Prostate gland (tissue), 2 donors: ENCODE results near the gene ZNF253. TPM values are rescaled to one million over a fixed set of nuclear protein-coding genes. Genes with fewer than 3 reads are reported as not detected.
A peak's percentile ranks its signal among the peaks of the same experiment; 100 is the strongest.
"Not testable (repeated sequence)": the region's sequence is repeated elsewhere in the genome, so short reads cannot be mapped to it uniquely, and the experiment has no call there.

Source experiments
- DNase-seq: peaks from one replicate; pipeline ENCODE4 v3.0.0-alpha.2; 2019; ENCODE audit warnings: low spot score
- H3K27ac ChIP-seq, 2 donors: fragments of 200-600 bp; sonication (generic); 2 replicates each; pipeline ENCODE4 v1.5.1; 2017 to 2019
- H3K27me3 ChIP-seq: fragments of 200-600 bp; sonication (generic); replicated peaks from 2 replicates; pipeline ENCODE4 v1.5.1; 2019; ENCODE audit not compliant: insufficient read depth
- H3K36me3 ChIP-seq, 2 donors: fragments of 200-600 bp; sonication (generic); 1 replicate in 1 of 2; 2 replicates in 1 of 2; pipeline versions ENCODE4 v1.5.1 to v1.8.1; 2017 to 2019
- H3K4me1 ChIP-seq: fragments of 200-600 bp; sonication (generic); replicated peaks from 2 replicates; pipeline ENCODE4 v1.5.1; 2019
- H3K4me3 ChIP-seq, 2 donors: fragments of 200-600 bp; sonication (generic); 2 replicates each; pipeline ENCODE4 v1.5.1; 2017 to 2019
- H3K9me3 ChIP-seq: fragments of 200-600 bp; sonication (generic); 2 replicates; pipeline ENCODE4 v1.5.1; 2017
- POLR2A ChIP-seq: fragments of 450-650 bp; IDR thresholded peaks from one replicate; pipeline ENCODE4 v1.6.1; 2016; ENCODE audit warnings: antibody characterized with exemption, mild to moderate bottlenecking
- POLR2AphosphoS5 ChIP-seq: sonication (generic); formaldehyde crosslinking; IDR thresholded peaks from one replicate; pipeline ENCODE4 v1.6.1; 2017; ENCODE audit warnings: antibody characterized with exemption
- WGBS: methylation state at CpG from one replicate; pipeline ENCODE4 v1.1.5; 2018; 5-methylcytosine and 5-hydroxymethylcytosine counted together
- intact Hi-C: fragments of 100-400 bp; cut with DNase I; formaldehyde crosslinking; loops from one replicate; pipeline ENCODE4 v1.14.2; 2022
- total RNA-seq, 2 donors: library from RNA; depleted of rRNA; stranded (reverse); fragments of >200 nt; gene quantifications; one replicate each; pipeline ENCODE4 v1.1.0, GENCODE V29; 2016
- TF ChIP-seq, protein P1 (sequence below), 4 experiments: fragments of 200-600 bp in 2 of 4; fragments of 450-650 bp in 2 of 4; sonication (generic) in 2 of 4; IDR thresholded peaks; 1 replicate in 3 of 4; 2 replicates in 1 of 4; pipeline ENCODE4 v1.5.1; 2016 to 2019; ENCODE audit warnings: antibody characterized with exemption in 4 of 4, mild to moderate bottlenecking in 2 of 4, moderate library complexity in 2 of 4

The ZNF253 gene
- total RNA-seq, 2 donors from 2014 or later = 10.6 to 20.0 TPM

DNA sequence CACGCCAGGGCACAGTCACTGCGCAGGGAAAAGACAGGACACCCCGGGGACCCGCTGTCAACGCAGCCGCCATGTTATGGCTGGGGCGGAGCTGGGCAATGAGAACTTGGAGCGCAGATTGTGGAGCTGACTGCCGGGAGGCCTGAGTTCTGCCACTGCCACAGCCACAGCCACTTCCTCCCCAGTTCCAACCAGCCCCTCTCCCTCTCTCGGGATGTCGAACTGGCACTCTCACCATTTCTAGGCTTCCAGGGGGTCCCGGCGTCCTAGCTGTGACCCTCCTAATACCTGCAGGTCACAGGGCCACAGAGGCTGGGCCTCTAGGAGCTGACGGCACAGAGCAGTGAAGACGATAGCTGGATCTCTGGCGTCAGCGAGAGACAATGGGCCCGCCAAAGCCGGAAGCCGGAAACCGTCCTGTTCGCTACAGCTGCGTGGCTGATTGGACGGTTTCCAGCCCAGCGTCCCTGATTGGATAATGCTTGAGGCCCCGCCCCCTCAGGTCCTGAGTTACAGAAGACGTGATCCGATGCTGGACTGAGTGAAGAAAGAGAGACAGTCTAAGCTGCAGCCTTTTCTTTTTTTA, 44.2 kb upstream of the ZNF253 start, which contains the start of gene ZNF506:
Gene ZNF506, minus strand, starts transcription at position 385 of the 586 bp plus-strand sequence. Its CDS starts 147 bp downstream, at position 238.
- intact Hi-C loops = loop anchor here (5.0 kb wide), 2 partner anchors 46 to 1201 kb away; partner anchors contain the start of genes ZNF253 and ZNF430
- H3K9me3 ChIP-seq = no peaks in the 10 kb centered on the region
- no peaks in the 10 kb centered on the region for H3K27me3 ChIP-seq
- no peaks in the 10 kb centered on the region for H3K4me1 ChIP-seq
- TF ChIP-seq POLR2AphosphoS5 = peak; percentile 93
- TF ChIP-seq POLR2A = peak; percentile 73
- TF ChIP-seq, protein P1, sequence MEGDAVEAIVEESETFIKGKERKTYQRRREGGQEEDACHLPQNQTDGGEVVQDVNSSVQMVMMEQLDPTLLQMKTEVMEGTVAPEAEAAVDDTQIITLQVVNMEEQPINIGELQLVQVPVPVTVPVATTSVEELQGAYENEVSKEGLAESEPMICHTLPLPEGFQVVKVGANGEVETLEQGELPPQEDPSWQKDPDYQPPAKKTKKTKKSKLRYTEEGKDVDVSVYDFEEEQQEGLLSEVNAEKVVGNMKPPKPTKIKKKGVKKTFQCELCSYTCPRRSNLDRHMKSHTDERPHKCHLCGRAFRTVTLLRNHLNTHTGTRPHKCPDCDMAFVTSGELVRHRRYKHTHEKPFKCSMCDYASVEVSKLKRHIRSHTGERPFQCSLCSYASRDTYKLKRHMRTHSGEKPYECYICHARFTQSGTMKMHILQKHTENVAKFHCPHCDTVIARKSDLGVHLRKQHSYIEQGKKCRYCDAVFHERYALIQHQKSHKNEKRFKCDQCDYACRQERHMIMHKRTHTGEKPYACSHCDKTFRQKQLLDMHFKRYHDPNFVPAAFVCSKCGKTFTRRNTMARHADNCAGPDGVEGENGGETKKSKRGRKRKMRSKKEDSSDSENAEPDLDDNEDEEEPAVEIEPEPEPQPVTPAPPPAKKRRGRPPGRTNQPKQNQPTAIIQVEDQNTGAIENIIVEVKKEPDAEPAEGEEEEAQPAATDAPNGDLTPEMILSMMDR (IDR thresholded peaks at IDR 0.05) = peak in 1 of 4 experiments; percentile 11
- H3K27ac ChIP-seq = peak within 1 kb of the TSS; percentile 83 to 98
- no peaks in the 10 kb centered on the region for H3K36me3 ChIP-seq
- H3K4me3 ChIP-seq = peak within 1 kb of the TSS; percentile 58 to 78
- WGBS = under 1% methylated on average over 28 of the region's 28 CpGs
- peak; percentile 99 for DNase-seq

DNA sequence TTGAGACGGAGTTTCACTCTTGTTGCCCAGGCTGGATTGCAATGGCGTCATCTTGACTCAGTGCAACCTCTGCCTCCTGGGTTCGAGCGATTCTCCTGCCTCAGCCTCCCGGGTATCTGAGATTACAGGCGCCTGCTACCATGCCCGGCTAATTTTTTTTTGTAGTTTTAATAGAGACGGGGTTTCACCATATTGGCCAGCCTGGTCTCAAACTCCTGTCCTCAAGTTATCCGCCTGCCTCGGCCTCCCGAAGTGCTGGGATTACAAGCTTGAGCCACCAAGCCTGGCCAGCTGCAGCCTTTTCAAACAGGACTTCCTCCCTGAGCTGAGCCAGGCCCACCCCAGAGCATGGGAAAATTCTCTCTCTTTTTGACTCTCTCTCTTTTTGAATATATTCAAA, 43.7 kb upstream of the ZNF253 start:
- not testable (repeated sequence) for H3K9me3 ChIP-seq, H3K36me3 ChIP-seq, H3K4me1 ChIP-seq, H3K27me3 ChIP-seq, DNase-seq
- Histone ChIP-seq H3K4me3 (peak overlapping the region; percentile 58 to 78), H3K27ac (peak overlapping the region; percentile 83 to 98)
- 4% methylated on average over 11 of the region's 11 CpGs for WGBS
- intact Hi-C loops = loop anchor here (5.0 kb wide), 2 partner anchors 45 to 1200 kb away; partner anchors contain the start of genes ZNF253 and ZNF430

DNA sequence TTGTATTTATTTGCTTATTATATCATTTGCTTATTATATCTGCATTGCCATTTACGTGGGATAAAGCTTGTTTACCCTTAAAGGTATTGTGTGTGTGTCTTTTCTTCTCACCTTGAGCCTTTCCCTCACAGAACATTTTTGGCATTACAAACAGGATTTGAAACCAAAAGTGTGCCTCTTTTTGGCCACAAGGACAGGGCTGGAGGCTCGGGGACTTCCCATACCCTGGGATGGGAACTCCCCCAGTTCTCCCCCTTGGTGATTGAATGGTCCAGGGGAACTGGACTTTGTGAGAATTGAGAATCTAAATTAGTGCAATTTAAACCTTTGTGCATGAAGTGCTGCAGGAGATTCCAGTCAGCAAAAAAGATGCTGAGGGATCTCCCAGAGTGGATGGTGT, 41.8 kb upstream of the ZNF253 start:
- H3K9me3 ChIP-seq = no peaks in the 10 kb centered on the region
- no peaks in the 10 kb centered on the region for H3K36me3 ChIP-seq
- no peak overlapping the region for H3K27ac ChIP-seq
- H3K4me3 ChIP-seq = no peak overlapping the region
- TF ChIP-seq, protein P1 (IDR thresholded peaks at IDR 0.05) = no peak
- TF ChIP-seq POLR2A = no peak
- no peak for TF ChIP-seq POLR2AphosphoS5
- H3K27me3 ChIP-seq = no peaks in the 10 kb centered on the region
- no peak for DNase-seq
- H3K4me1 ChIP-seq = no peaks in the 10 kb centered on the region
- WGBS = 87% methylated on average over 2 of the region's 2 CpGs
- intact Hi-C loops = loop anchor here (5.0 kb wide), 2 partner anchors 43 to 1198 kb away; partner anchors contain the start of genes ZNF253 and ZNF430

DNA sequence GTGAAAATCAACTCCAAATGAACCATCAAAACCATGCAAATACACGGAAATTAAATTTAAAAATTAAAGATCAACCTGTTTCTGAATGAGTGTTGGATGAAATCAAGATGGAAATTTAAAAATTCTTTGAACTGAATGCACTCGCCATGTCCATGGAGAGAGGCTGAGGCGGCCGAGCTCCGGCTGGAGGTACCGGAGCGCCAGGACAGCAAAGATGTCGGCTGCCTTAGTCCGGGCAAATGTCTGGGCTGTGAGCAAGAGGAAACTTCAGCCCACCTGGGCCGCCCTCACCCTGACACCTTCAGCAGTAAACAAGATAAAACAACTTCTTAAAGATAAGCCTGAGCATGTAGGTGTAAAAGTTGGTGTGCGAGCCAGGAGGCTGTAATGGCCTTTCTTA, 38.8 kb upstream of the ZNF253 start:
- Histone ChIP-seq H3K36me3 (no peaks in the 10 kb centered on the region), H3K4me1 (no peaks in the 10 kb centered on the region), H3K9me3 (no peaks in the 10 kb centered on the region), H3K4me3 (no peak overlapping the region), H3K27me3 (no peaks in the 10 kb centered on the region), H3K27ac (no peak overlapping the region)
- no peak for TF ChIP-seq POLR2A
- TF ChIP-seq POLR2AphosphoS5 = no peak
- TF ChIP-seq, protein P1 (IDR thresholded peaks at IDR 0.05) = no peak
- WGBS = 93% methylated on average over 11 of the region's 11 CpGs
- intact Hi-C loops = no loop called here
- DNase-seq = no peak

DNA sequence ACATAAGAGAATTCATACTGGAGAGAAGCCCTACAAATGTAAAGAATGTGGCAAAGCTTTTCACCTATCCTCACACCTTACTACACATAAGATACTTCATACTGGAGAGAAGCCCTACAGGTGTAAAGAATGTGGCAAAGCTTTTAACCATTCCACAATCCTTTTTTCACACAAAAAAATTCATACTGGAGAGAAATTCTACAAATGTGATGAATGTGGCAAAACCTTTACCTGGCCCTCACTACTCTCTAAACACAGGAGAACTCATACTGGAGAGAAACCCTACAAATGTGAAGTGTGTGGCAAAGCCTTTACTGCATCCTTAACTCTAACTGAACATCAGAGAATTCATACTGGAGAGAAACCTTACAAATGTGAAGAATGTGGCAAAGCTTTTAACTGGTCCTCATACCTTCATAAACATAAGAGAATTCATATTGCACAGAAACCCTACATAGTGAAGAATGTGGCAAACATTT, 30.1 kb upstream of the ZNF253 start:
- H3K9me3 ChIP-seq = peaks cover 6% of the 10 kb centered on the region

More for the DNA sequence above, 30.1 kb upstream of the ZNF253 start:
- no peak overlapping the region for H3K4me3 ChIP-seq
- DNase-seq = no peak
- intact Hi-C loops = no loop called here
- no peaks in the 10 kb centered on the region for H3K4me1 ChIP-seq
- TF ChIP-seq POLR2AphosphoS5 = no peak
- TF ChIP-seq, protein P1 (IDR thresholded peaks at IDR 0.05) = no peak
- no peak for TF ChIP-seq POLR2A
- H3K27ac ChIP-seq = no peak overlapping the region
- no peaks in the 10 kb centered on the region for H3K36me3 ChIP-seq
- no peaks in the 10 kb centered on the region for H3K27me3 ChIP-seq
